GM18499 (cell line): Measurements from ENCODE around the gene PSME1.
"Not testable (repeated sequence)": the region's sequence is repeated elsewhere in the genome, so short reads cannot be mapped to it uniquely, and the experiment has no call there.

Source experiments
- ATAC-seq: cut with Tn5 transposase; IDR thresholded peaks from one replicate; pipeline ENCODE4 v1.9.1; 2021; ENCODE audit warnings: moderate number of reproducible peaks; ENCODE audit not compliant: insufficient read depth, unreplicated experiment

PSME1 gene

GRCh38 chr14:24102357-24103048, 33.5 kb upstream of the PSME1 start:
- no peak for ATAC-seq

- no peak for ATAC-seq
These were observed 32.5 kb upstream of the PSME1 start for GRCh38 chr14:24103451-24103850.

- ATAC-seq: not testable (repeated sequence)
These were observed 30.3 kb upstream of the PSME1 start for GRCh38 chr14:24105609-24106239.

GRCh38 chr14:24106672-24107271, 29.2 kb upstream of the PSME1 start:
- no peak for ATAC-seq

GRCh38 chr14:24108336-24108874, 27.6 kb upstream of the PSME1 start:
- ATAC-seq: peak; percentile 32

GRCh38 chr14:24110060-24110459, 25.9 kb upstream of the PSME1 start:
- ATAC-seq: no peak

- ATAC-seq: no peak
These were observed 25.5 kb upstream of the PSME1 start for GRCh38 chr14:24110523-24110922.

GRCh38 chr14:24113379-24113800, 22.6 kb upstream of the PSME1 start:
- no peak for ATAC-seq

GRCh38 chr14:24113801-24114531, 22.0 kb upstream of the PSME1 start:
- ATAC-seq: peak; percentile 19

GRCh38 chr14:24114532-24115421, 21.2 kb upstream of the PSME1 start, which contains the start of the genes DCAF11 and NRL:
Gene DCAF11, plus strand, starts transcription at chr14:24114777. Its CDS starts 818 bp downstream, at chr14:24115595.
Gene NRL, minus strand, starts transcription at chr14:24114949. Its CDS starts 32,101 bp downstream, at chr14:24082848.
- peak; percentile 73 for ATAC-seq

- ATAC-seq: no peak
These were observed 20.4 kb upstream of the PSME1 start for GRCh38 chr14:24115422-24116127.

- ATAC-seq: no peak
These were observed 19.7 kb upstream of the PSME1 start for GRCh38 chr14:24116128-24116814.

- no peak for ATAC-seq
These were observed 18.8 kb upstream of the PSME1 start for GRCh38 chr14:24117179-24117578.

GRCh38 chr14:24119691-24120090, 16.3 kb upstream of the PSME1 start:
- no peak for ATAC-seq

GRCh38 chr14:24121210-24121609, 14.8 kb upstream of the PSME1 start:
- no peak for ATAC-seq

- ATAC-seq: no peak
These were observed 13.6 kb upstream of the PSME1 start for GRCh38 chr14:24122416-24122815.

- ATAC-seq: no peak
These were observed 13.1 kb upstream of the PSME1 start for GRCh38 chr14:24122898-24123297.
